ENCODE results near the gene SDK2.
"Not testable (repeated sequence)": the region's sequence is repeated elsewhere in the genome, so short reads cannot be mapped to it uniquely, and the experiment has no call there.

Gene SDK2

GRCh38 chr17:73315471-73315870, 328.8 kb downstream of the SDK2 start:
- CTCF ChIA-PET, result interaction anchor here (1.5 kb wide), 1 partner anchor 60 kb away, joined by 6 read pairs; no protein-coding TSS in a partner anchor
- DNase-seq (ENCODE audit: extremely low spot score), result no peak
- no peak for TF ChIP-seq SP1 (IDR thresholded peaks at IDR 0.05)
- TF ChIP-seq ELF4 (IDR thresholded peaks at IDR 0.05), result no peak
- TF ChIP-seq ZNF384 (IDR thresholded peaks at IDR 0.05), result no peak
- no peak for TF ChIP-seq FOXA1 (IDR thresholded peaks at IDR 0.05)
- no peak for TF ChIP-seq SUZ12 (IDR thresholded peaks at IDR 0.05)
- TF ChIP-seq ARNT (IDR thresholded peaks at IDR 0.05), result no peak
- no peak for TF ChIP-seq HDGF (IDR thresholded peaks at IDR 0.05; ENCODE audit: borderline replicate concordance)
- TF ChIP-seq PKNOX1 (IDR thresholded peaks at IDR 0.05), result no peak
- TF ChIP-seq TARDBP (IDR thresholded peaks at IDR 0.05), result no peak
- TF ChIP-seq FOXK2 (IDR thresholded peaks at IDR 0.05), result no peak
- no peak for TF ChIP-seq NFRKB (IDR thresholded peaks at IDR 0.05)
- TF ChIP-seq CTBP1 (IDR thresholded peaks at IDR 0.05; ENCODE audit: borderline replicate concordance), result no peak
- TF ChIP-seq L3MBTL2 (conservative IDR thresholded peaks at IDR 0.05), result no peak
- TF ChIP-seq BHLHE40 (IDR thresholded peaks at IDR 0.05; ENCODE audit: borderline replicate concordance), result no peak
- POLR2A ChIA-PET, result interaction anchor here (1.3 kb wide), 1 partner anchor 11 kb away, joined by 3 read pairs; no protein-coding TSS in a partner anchor

- TF ChIP-seq CTBP1 (IDR thresholded peaks at IDR 0.05; ENCODE audit: borderline replicate concordance) (no peak), NFRKB (IDR thresholded peaks at IDR 0.05) (no peak), BHLHE40 (IDR thresholded peaks at IDR 0.05; ENCODE audit: borderline replicate concordance) (no peak)
- POLR2A ChIA-PET, result interaction anchor here (1.1 kb wide), 1 partner anchor 82 kb away, joined by 3 read pairs; a partner anchor contains a TSS
- no peak for DNase-seq (ENCODE audit: extremely low spot score)
- CTCF ChIA-PET, result interaction anchor here (1.5 kb wide), 1 partner anchor 58 kb away, joined by 6 read pairs; no protein-coding TSS in a partner anchor
Measured at GRCh38 chr17:73313526-73314127, 330.6 kb downstream of the SDK2 start.

GRCh38 chr17:73312887-73313286, 331.4 kb downstream of the SDK2 start:
- DNase-seq (ENCODE audit: extremely low spot score); CTCF ChIA-PET: not testable (repeated sequence)
- POLR2A ChIA-PET, result interaction anchor here (0.7 to 3.1 kb wide), 11 partner anchors 8 to 57 kb away, joined by 3 to 17 read pairs (median 4); no protein-coding TSS in a partner anchor

- CTCF ChIA-PET, result interaction anchor here (1.2 to 2.3 kb wide), 3 partner anchors 14 to 45 kb away, joined by 3 to 7 read pairs (median 5); no protein-coding TSS in a partner anchor
Measured at GRCh38 chr17:73311781-73312641, 332.2 kb downstream of the SDK2 start, which contains the start of gene CDC42EP4. Gene CDC42EP4, minus strand, starts transcription at chr17:73312001. Its CDS starts 25,501 bp downstream, at chr17:73286500.

GRCh38 chr17:73311428-73311780, 332.8 kb downstream of the SDK2 start:
- no peak for TF ChIP-seq SP1 (IDR thresholded peaks at IDR 0.05)
- POLR2A ChIA-PET, result interaction anchor here (0.6 to 3.1 kb wide), 18 partner anchors 9 to 334 kb away, joined by 3 to 17 read pairs (median 4); a partner anchor contains a TSS
- CTCF ChIA-PET, result interaction anchor here (0.6 to 2.3 kb wide), 10 partner anchors 9 to 625 kb away, joined by 3 to 10 read pairs (median 3); no protein-coding TSS in a partner anchor
- no peak for DNase-seq (ENCODE audit: extremely low spot score)

More at GRCh38 chr17:73311781-73312641, 332.2 kb downstream of the SDK2 start, which contains the start of gene CDC42EP4:
- peak; percentile 93 for DNase-seq (ENCODE audit: extremely low spot score)
- TF ChIP-seq HDGF (IDR thresholded peaks at IDR 0.05; ENCODE audit: borderline replicate concordance) (0 out of 2 replicates have a peak, but pooled peaks have one; percentile 20), SP1 (IDR thresholded peaks at IDR 0.05) (no peak), CTBP1 (IDR thresholded peaks at IDR 0.05; ENCODE audit: borderline replicate concordance) (no peak), ZNF384 (IDR thresholded peaks at IDR 0.05) (no peak), FOXM1 (IDR thresholded peaks at IDR 0.05; ENCODE audit: borderline replicate concordance) (no peak), PKNOX1 (IDR thresholded peaks at IDR 0.05) (no peak; the same call in 1 of the 2 replicates), L3MBTL2 (conservative IDR thresholded peaks at IDR 0.05) (peak; percentile 85), SUZ12 (IDR thresholded peaks at IDR 0.05) (no peak)
- POLR2A ChIA-PET, result interaction anchor here (0.7 to 3.1 kb wide), 21 partner anchors 8 to 80 kb away, joined by 3 to 17 read pairs (median 4); a partner anchor contains a TSS

GRCh38 chr17:73309727-73310596, 334.3 kb downstream of the SDK2 start:
- CTCF ChIA-PET, result interaction anchor here (0.6 to 2.3 kb wide), 8 partner anchors 10 to 623 kb away, joined by 3 to 7 read pairs (median 3); no protein-coding TSS in a partner anchor
- TF ChIP-seq L3MBTL2 (conservative IDR thresholded peaks at IDR 0.05), result no peak
- TF ChIP-seq ARNT (IDR thresholded peaks at IDR 0.05), result no peak
- TF ChIP-seq ZNF384 (IDR thresholded peaks at IDR 0.05), result no peak
- no peak for TF ChIP-seq LEF1 (IDR thresholded peaks at IDR 0.05; ENCODE audit: borderline replicate concordance)
- TF ChIP-seq ELF4 (IDR thresholded peaks at IDR 0.05), result no peak
- TF ChIP-seq PKNOX1 (IDR thresholded peaks at IDR 0.05), result no peak
- TF ChIP-seq FOXA1 (IDR thresholded peaks at IDR 0.05), result no peak
- no peak for TF ChIP-seq CTBP1 (IDR thresholded peaks at IDR 0.05; ENCODE audit: borderline replicate concordance)
- TF ChIP-seq FOXK2 (IDR thresholded peaks at IDR 0.05), result no peak
- TF ChIP-seq SUZ12 (IDR thresholded peaks at IDR 0.05), result no peak
- TF ChIP-seq NFRKB (IDR thresholded peaks at IDR 0.05), result no peak
- no peak for TF ChIP-seq FOXM1 (IDR thresholded peaks at IDR 0.05; ENCODE audit: borderline replicate concordance)
- POLR2A ChIA-PET, result interaction anchor here (0.9 to 3.1 kb wide), 8 partner anchors 10 to 54 kb away, joined by 3 to 17 read pairs (median 5); no protein-coding TSS in a partner anchor
- DNase-seq (ENCODE audit: extremely low spot score), result no peak

- CTCF ChIA-PET, result interaction anchor here (0.9 kb wide), 1 partner anchor 9 kb away, joined by 3 read pairs; no protein-coding TSS in a partner anchor
- POLR2A ChIA-PET, result interaction anchor here (1.3 kb wide), 1 partner anchor 10 kb away, joined by 4 read pairs; no protein-coding TSS in a partner anchor
- not testable (repeated sequence) for DNase-seq (ENCODE audit: extremely low spot score)
Measured at GRCh38 chr17:73308959-73309358, 335.3 kb downstream of the SDK2 start.
